ENCODE measurements around the gene OR6C2.
"Not testable (repeated sequence)": the region's sequence is repeated elsewhere in the genome, so short reads cannot be mapped to it uniquely, and the experiment has no call there.

GRCh38 chr12:55441233-55441632 is 2.6 kb upstream of the OR6C2 start:
- TF ChIP-seq, protein P1, sequence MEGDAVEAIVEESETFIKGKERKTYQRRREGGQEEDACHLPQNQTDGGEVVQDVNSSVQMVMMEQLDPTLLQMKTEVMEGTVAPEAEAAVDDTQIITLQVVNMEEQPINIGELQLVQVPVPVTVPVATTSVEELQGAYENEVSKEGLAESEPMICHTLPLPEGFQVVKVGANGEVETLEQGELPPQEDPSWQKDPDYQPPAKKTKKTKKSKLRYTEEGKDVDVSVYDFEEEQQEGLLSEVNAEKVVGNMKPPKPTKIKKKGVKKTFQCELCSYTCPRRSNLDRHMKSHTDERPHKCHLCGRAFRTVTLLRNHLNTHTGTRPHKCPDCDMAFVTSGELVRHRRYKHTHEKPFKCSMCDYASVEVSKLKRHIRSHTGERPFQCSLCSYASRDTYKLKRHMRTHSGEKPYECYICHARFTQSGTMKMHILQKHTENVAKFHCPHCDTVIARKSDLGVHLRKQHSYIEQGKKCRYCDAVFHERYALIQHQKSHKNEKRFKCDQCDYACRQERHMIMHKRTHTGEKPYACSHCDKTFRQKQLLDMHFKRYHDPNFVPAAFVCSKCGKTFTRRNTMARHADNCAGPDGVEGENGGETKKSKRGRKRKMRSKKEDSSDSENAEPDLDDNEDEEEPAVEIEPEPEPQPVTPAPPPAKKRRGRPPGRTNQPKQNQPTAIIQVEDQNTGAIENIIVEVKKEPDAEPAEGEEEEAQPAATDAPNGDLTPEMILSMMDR (IDR thresholded peaks at IDR 0.05; ENCODE audit: low read depth, low read length, poor library complexity, severe bottlenecking) = not testable (repeated sequence)
- TF ChIP-seq EZH2phosphoT487 (IDR thresholded peaks at IDR 0.05; ENCODE audit: borderline replicate concordance, low read length) = not testable (repeated sequence)
